K562 (cell line): ENCODE data around the gene FADS6. TPM values are rescaled to one million over a fixed set of nuclear protein-coding genes. Genes with fewer than 3 reads are reported as not detected.

ENCODE experiments used
- ASH1L ChIP-seq: fragments of 450-650 bp; IDR thresholded peaks from 2 replicates; pipeline ENCODE4 v1.6.1; 2018; ENCODE audit warnings: borderline replicate concordance, mild to moderate bottlenecking, low read depth; ENCODE audit not compliant: partially characterized antibody
- ATF1 ChIP-seq, 2 experiments: fragments of 450-650 bp in 1 of 2; IDR thresholded peaks; 2 replicates each; pipeline ENCODE4 v1.6.1; 2016; ENCODE audit warnings: missing compliant biosample characterization in 1 of 2, missing genetic modification characterization in 1 of 2
- CREB3L1 ChIP-seq: fragments of 450-650 bp; IDR thresholded peaks from 2 replicates; pipeline ENCODE4 v1.6.1; 2014; ENCODE audit warnings: low read depth, mild to moderate bottlenecking, moderate library complexity, borderline replicate concordance
- CREBBP ChIP-seq: IDR thresholded peaks from one replicate; pipeline ENCODE4 v1.6.1; 2012; ENCODE audit warnings: low read depth, mild to moderate bottlenecking, control low read depth, inconsistent platforms, low read length
- E2F5 ChIP-seq: sonication (generic); formaldehyde crosslinking; IDR thresholded peaks from 2 replicates; pipeline ENCODE4 v1.8.0; 2022; ENCODE audit warnings: mild to moderate bottlenecking, missing genetic modification reagents
- FOXP4 ChIP-seq: sonication (generic); formaldehyde crosslinking; IDR thresholded peaks from 2 replicates; pipeline ENCODE4 v1.8.0; 2022; ENCODE audit warnings: mild to moderate bottlenecking, missing genetic modification reagents, borderline replicate concordance
- MAFF ChIP-seq: IDR thresholded peaks from 2 replicates; pipeline ENCODE4 v1.6.1; 2012; ENCODE audit warnings: low read length, improper control_type of control experiment
- NFE2 ChIP-seq: IDR thresholded peaks from 2 replicates; pipeline ENCODE4 v1.6.1; 2014; ENCODE audit warnings: antibody characterized with exemption, low read depth
- RCOR1 ChIP-seq, 2 experiments: IDR thresholded peaks; 2 replicates each; pipeline ENCODE4 v1.6.1; 2012; ENCODE audit warnings: low read depth in 2 of 2, low read length in 2 of 2, borderline replicate concordance in 1 of 2, improper control_type of control experiment in 1 of 2
- SMARCA5 ChIP-seq: fragments of 450-650 bp; IDR thresholded peaks from 2 replicates; pipeline ENCODE4 v1.6.1; 2016
- TEAD1 ChIP-seq, 2 experiments: fragments of 450-650 bp in 1 of 2; sonication (generic) in 1 of 2; formaldehyde crosslinking; IDR thresholded peaks; 2 replicates each; pipeline versions ENCODE4 v1.4.0 to v1.8.0; 2020 to 2022; ENCODE audit warnings: mild to moderate bottlenecking in 2 of 2, missing genetic modification reagents in 1 of 2
- USF2 ChIP-seq: sonication (generic); formaldehyde crosslinking; IDR thresholded peaks from 2 replicates; pipeline ENCODE4 v1.5.0; 2020; ENCODE audit warnings: missing genetic modification reagents
- ZBTB26 ChIP-seq: fragments of 450-650 bp; formaldehyde crosslinking; IDR thresholded peaks from 2 replicates; pipeline ENCODE4 v1.4.0; 2022; ENCODE audit warnings: missing genetic modification characterization
- ZNF124 ChIP-seq: sonication (generic); formaldehyde crosslinking; IDR thresholded peaks from 2 replicates; pipeline ENCODE4 v1.8.1; 2022; ENCODE audit warnings: missing genetic modification reagents
- ZNF282 ChIP-seq: sonication (generic); formaldehyde crosslinking; IDR thresholded peaks from 2 replicates; pipeline ENCODE4 v1.8.1; 2023; ENCODE audit warnings: missing genetic modification reagents
- polyA plus RNA-seq, 8 experiments: library from polyadenylated mRNA; depleted of rRNA in 4 of 8; stranded (reverse) in 5 of 8; unstranded in 3 of 8; fragments of >200 nt; fragmentation: Nextera tagmentation in 2 of 8; fragmentation: Illumina TruSeq in 1 of 8; extraction: Ambion mirVana in 2 of 8; extraction: Trizol in 1 of 8; gene quantifications; 2 replicates each; pipeline versions ENCODE4 v1.2.1 to v1.2.3, GENCODE V29; 2011 to 2014; ENCODE audit warnings: inconsistent platforms in 1 of 8, missing spikeins in 1 of 8
- total RNA-seq, 7 experiments: library from RNA; depleted of rRNA in 6 of 7; stranded (reverse); fragments of >200 nt in 6 of 7; fragmentation: Illumina TruSeq in 2 of 7; extraction: Trizol in 2 of 7; gene quantifications; 2 replicates each; pipeline versions ENCODE4 v1.2.1 to v1.2.3, GENCODE V29; 2011 to 2021; ENCODE audit warnings: low replicate concordance in 1 of 7
- TF ChIP-seq, protein P1 (sequence below): fragments of 200-800 bp; sonication (Bioruptor generic); IDR thresholded peaks from 2 replicates; pipeline ENCODE4 v1.6.1; 2017; ENCODE audit warnings: missing genetic modification characterization, missing compliant biosample characterization

FADS6 gene
- total and polyA plus RNA-seq, 9 of the 15 experiments (the other 6 are each of a cell fraction or from before 2014, with no cell fraction given): 0.18 to 0.22 TPM; not detected in 7

DNA sequence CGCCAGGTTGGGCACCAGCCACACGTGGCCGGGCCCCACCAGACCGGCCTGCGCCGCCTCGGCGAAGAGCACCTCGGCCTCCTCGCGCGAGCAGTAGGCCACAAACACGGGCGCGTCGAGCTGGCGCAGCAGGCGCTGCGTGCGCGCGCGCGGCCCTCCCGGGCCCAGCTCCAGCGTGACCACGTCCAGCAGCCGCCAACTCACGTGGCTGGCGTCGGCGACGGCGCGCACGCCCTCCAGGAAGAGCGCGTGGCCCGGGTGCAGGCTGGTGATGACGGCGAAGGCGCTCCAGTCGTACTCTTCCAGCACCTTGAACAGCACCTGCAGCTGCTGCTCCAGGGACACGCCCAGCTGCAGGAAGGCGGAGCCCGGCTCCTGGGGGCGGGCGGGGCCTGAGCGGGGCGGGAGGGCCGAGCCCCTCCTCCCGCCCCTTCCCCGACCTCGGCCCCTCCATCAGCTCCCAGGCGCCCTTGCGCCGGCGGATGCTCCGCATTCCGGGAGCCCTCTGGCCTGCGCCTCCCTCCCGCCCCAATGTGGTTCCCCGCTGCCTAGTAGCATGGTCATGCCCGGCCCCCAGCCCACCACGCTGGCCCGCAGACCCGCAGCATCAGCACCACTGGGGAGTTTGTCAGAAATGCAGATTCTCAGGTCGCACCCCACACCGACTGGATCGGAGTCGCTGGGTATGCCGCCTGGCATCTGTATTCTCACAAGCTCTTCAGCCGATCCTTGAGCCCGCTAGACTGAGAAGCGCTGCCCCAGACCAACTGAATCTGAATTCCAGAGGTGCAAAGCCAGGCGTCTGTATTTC is 41.0 kb downstream of the FADS6 start (continued):
- TF ChIP-seq CREB3L1 (peak; percentile 35; the same call in 1 of the 2 replicates), ASH1L (no peak), TEAD1 (CRISPR knock-in tag; IDR thresholded peaks at IDR 0.05) (peak in 1 of 2 experiments; percentile 76; a peak in 1 of 4 replicates), CREBBP (no peak), ZNF282 (peak; percentile 96), ZNF124 (no peak), SMARCA5 (no peak), RCOR1 (IDR thresholded peaks at IDR 0.05; ENCODE audit: borderline replicate concordance in 1 of 2, low read depth in 2 of 2, low read length in 2 of 2) (no peak), NFE2 (no peak), USF2 (CRISPR knock-in tag) (peak; percentile 39; the same call in 1 of the 2 replicates), ZBTB26 (CRISPR knock-in tag) (no peak), FOXP4 (CRISPR knock-in tag) (peak; percentile 94; the same call in 1 of the 2 replicates), ATF1 (CRISPR knock-in tag; IDR thresholded peaks at IDR 0.05) (no peak), ATF1 (tag; IDR thresholded peaks at IDR 0.05) (peak; percentile 54), MAFF (no peak), E2F5 (CRISPR knock-in tag) (0 out of 2 replicates have a peak, but pooled peaks have one; percentile 61)
- TF ChIP-seq, protein P1, sequence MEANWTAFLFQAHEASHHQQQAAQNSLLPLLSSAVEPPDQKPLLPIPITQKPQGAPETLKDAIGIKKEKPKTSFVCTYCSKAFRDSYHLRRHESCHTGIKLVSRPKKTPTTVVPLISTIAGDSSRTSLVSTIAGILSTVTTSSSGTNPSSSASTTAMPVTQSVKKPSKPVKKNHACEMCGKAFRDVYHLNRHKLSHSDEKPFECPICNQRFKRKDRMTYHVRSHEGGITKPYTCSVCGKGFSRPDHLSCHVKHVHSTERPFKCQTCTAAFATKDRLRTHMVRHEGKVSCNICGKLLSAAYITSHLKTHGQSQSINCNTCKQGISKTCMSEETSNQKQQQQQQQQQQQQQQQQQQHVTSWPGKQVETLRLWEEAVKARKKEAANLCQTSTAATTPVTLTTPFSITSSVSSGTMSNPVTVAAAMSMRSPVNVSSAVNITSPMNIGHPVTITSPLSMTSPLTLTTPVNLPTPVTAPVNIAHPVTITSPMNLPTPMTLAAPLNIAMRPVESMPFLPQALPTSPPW (CRISPR knock-in tag): peak; percentile 48
